GM12864 (cell line): ENCODE results near the gene MUL1.
"Not testable (repeated sequence)": the region's sequence is repeated elsewhere in the genome, so short reads cannot be mapped to it uniquely, and the experiment has no call there.

Experiments
- DNase-seq: peaks from one replicate; pipeline ENCODE4 v3.0.0-alpha.2; 2011; ENCODE audit warnings: low read depth
- H3K4me3 ChIP-seq: 2 replicates; pipeline ENCODE4 v1.5.1; 2011; ENCODE audit warnings: mild to moderate bottlenecking, low read depth, low read length, control low read depth
- TF ChIP-seq, protein P1 (sequence below): IDR thresholded peaks from 2 replicates; pipeline ENCODE4 v1.5.1; 2011; ENCODE audit warnings: low read depth, mild to moderate bottlenecking, moderate library complexity, low read length, control low read depth, inconsistent platforms; ENCODE audit errors: missing control alignments

MUL1 gene

DNA sequence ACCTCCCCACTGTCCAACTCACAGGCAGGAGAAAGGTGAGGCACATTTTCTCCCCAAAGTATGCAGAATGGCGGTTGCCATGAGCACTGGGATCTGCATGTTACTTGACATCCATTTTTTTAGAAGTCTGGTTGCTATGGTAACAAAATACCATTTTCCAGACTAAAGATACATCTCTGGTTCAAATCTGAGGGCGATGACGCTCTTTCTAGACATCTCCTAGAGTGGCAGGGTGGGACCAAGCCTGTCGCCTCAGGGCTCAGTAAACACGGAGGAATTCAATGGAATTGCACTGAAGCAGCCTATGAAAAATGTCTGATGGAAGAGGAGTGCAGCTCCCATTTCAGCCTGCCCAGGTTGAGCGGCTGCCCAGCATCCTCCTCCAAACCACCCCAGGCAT lies 22.9 kb upstream of the MUL1 start:
- no peak overlapping the region for H3K4me3 ChIP-seq
- DNase-seq = no peak
- TF ChIP-seq, protein P1, sequence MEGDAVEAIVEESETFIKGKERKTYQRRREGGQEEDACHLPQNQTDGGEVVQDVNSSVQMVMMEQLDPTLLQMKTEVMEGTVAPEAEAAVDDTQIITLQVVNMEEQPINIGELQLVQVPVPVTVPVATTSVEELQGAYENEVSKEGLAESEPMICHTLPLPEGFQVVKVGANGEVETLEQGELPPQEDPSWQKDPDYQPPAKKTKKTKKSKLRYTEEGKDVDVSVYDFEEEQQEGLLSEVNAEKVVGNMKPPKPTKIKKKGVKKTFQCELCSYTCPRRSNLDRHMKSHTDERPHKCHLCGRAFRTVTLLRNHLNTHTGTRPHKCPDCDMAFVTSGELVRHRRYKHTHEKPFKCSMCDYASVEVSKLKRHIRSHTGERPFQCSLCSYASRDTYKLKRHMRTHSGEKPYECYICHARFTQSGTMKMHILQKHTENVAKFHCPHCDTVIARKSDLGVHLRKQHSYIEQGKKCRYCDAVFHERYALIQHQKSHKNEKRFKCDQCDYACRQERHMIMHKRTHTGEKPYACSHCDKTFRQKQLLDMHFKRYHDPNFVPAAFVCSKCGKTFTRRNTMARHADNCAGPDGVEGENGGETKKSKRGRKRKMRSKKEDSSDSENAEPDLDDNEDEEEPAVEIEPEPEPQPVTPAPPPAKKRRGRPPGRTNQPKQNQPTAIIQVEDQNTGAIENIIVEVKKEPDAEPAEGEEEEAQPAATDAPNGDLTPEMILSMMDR = no peak

DNA sequence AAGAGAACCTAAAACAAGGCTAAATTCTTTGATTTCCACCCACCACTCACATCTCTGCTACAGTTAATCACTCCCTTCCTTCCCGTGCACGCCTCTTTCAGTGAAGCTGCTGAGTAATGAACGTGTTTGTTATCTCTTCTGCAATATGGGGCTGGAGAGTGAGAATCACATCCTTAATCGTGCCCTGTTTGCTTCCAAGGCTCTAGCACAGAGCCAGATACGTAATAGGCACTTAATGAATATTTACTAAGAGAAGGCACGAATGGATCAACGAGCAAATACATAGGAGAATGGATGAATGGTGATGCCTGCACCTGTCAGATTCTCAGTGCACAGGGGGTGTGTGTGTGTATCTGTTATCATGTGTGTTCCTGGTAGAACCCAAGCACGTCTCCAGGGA lies 22.4 kb upstream of the MUL1 start:
- no peak overlapping the region for H3K4me3 ChIP-seq
- TF ChIP-seq, protein P1 = no peak
- no peak for DNase-seq

DNA sequence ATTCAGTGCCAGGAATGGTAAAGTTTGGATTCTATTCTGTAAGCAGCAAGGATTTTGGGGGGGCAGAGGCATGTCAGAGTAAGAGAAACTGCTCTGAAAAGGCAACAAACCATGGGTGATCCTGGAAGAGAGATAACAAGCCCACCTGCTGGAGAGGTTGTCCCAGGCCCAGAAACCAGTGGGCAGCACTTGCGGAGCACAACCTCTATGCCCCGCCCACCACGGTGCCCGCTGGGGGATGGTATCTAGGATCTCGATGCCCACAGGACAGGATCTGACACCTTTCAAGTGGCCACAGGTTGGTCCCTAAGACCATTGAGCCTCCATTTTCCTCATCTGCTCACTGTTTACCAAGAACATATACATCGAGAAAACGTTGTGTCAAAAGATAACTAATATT lies 20.3 kb upstream of the MUL1 start:
- TF ChIP-seq, protein P1 = no peak
- H3K4me3 ChIP-seq = no peak overlapping the region
- no peak for DNase-seq

DNA sequence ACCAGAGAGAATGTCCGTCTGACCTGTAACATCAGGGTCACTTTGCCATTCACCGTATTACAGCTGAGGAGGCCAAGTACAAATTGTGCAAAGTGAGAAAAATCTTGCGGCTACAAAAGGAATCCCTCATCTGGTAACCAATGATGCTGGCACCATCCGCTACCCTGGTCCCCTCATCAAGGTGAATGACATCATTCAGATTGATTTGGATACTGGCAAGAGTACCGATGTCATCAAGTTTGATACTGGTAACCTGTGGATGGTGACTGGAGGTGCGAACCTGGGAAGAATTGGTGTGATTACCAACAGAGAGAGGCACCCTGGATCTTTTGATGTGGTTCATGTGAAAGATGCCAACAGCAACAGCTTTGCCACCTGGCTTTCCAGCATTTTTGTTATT lies 18.3 kb upstream of the MUL1 start:
- no peak for DNase-seq
- H3K4me3 ChIP-seq = no peak overlapping the region
- TF ChIP-seq, protein P1 = no peak

DNA sequence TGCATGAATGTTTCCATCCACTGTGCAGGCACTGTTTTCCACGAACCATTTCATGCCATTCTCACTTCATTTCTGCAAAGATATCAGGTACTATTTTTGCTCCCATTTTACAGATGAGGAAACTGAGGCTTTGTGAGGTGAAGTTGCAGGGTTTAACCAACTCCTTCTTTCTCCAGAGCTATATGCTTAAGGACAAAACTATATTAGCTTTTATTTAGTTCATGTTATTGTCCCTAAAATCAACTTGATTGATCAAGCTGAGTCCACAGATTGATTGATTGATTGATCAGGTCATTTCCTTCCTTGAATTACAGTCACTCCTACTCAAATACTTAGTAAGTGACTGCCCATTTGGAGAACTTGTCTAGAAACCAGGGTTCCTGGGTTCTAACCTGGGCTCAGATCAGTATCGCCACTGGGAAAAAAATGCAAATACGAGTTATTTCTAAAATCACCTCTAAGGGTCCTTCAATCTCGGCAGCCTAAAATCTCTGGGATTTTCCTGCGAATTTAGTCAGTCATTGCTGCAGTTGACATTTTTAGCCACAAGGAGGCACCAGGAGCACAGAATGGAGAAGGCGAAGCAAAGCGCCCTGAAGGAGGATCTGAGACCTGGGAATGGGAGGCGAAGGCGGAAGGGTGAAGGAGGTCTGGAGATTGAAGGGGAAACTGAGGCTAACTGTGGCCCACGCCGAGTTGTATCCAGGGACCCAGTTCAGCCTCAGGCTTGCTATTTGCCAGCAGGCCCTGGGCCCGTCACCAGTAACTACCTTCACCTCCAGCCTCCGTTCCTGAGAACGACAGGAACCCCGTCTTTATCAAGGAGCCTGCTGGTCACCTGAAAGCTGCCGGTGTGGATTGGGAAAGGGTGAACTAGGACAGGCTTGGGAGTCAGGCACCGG lies 14.3 kb upstream of the MUL1 start:
- no peak overlapping the region for H3K4me3 ChIP-seq
- TF ChIP-seq, protein P1 = peak; percentile 88
- DNase-seq = no peak

DNA sequence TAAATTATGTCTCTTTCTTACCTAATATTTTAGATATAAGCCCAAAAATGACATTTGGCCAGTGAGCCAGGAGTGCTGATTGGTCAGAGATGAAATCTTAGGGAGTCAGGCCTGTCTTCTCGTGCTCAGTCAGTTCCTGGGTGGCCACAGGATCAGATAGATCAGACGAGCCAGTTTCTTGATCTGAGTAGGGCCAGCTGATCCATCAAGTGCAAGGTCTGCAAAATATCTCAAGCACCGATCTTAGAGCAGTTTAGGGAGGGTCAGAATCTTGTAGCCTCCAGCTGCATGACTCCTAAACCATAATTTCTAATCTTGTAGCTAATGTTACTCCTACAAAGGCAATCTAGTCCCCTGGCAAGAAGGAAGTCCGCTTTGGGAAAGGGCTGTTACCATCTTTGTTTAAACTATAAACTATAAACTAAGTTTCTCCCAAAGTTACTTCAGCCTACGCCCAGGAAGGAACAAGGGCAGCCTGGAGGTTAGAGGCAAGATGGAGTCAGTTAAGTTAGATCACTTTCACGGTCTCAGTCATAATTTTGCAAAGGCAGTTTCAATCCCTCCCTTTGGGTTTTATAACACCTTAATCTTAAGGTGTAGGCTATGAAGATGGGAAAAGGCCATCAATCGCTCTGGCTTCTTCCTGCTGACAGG lies 11.8 kb upstream of the MUL1 start:
- not testable (repeated sequence) for H3K4me3 ChIP-seq, DNase-seq

DNA sequence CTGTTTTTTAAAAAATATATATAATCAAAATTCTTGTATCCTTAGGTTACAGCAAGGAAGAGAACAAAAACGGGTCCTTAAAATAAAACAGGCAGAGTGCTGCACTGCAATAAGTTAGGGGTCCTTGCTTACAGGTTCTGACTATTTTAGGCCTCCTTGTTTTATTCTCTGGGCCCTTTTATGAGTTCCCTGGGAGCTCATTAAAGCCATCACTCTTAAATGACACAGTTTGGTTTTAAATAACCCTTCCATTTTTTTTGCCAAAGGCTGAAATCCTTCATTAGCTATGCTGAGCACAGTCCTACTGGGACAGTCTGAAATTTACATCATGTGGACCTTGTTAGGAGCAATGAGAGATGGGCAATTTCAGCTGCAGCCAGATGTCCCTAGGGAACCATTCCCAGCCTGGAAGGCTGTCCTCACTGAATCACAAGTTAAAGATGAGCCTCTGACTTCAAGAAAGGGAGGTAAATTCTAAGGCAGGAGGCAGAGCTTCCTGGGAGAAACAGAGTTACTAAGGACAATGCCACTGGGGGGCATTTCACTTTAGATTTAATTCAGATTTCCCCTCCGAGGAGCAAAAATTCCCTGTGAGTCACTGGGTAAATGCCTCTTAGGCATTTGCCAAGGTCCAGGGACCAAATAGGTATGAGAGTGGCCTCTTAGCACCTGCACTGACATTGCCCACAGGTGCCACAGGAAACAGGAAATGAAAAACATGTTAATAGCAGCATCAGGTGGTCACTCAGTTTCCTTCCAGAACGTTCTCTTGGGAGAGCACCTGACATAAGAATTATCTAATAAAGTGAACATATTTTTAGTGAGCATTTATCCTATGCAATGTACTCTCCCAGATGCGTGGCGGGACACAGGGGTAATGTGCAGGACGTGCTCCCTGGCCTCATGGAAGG lies 3.8 kb upstream of the MUL1 start:
- H3K4me3 ChIP-seq = no peak overlapping the region
- TF ChIP-seq, protein P1 = no peak

More for the DNA sequence above, 3.8 kb upstream of the MUL1 start:
- DNase-seq = no peak
